ENCODE measurements around the gene PLEKHJ1. TPM values are rescaled to one million over a fixed set of nuclear protein-coding genes. Genes with fewer than 3 reads are reported as not detected.

The PLEKHJ1 gene
- total and polyA plus RNA-seq, 2 of the 13 experiments (the other 11 are each of a cell fraction or from before 2014, with no cell fraction given), result 70.5 to 130 TPM

DNA sequence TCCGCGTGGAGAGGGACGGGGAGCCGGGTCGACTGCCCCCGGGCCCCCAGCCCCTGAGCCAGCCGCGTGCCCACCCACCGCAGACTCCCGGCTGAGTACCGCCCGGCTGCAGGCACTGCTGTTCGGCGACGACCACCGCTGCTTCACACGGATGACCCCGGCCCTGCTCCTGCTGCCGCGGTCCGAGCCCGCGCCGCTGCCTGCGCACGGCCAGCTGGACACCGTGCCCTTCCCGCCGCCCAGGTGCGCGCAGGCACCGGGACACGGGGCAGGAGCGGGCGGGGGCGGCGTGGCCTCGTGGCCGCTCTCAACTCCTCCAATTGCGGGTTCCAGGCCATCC lies 14.6 kb upstream of the PLEKHJ1 start:
- 91% methylated on average over 23 of the region's 40 CpGs for WGBS (ENCODE audit: low lambda C conversion rate)
- no peaks in the 10 kb centered on the region for H3K79me2 ChIP-seq (ENCODE audit: insufficient read depth, low read length)
- no peaks in the 10 kb centered on the region for H4K20me1 ChIP-seq (ENCODE audit: insufficient read depth, low read length)
- H3K27me3 ChIP-seq (ENCODE audit: control insufficient read depth in 1 of 2, insufficient read depth in 2 of 2, low read length in 2 of 2), result no peaks in the 10 kb centered on the region
- no peaks in the 10 kb centered on the region for H3K9me3 ChIP-seq (ENCODE audit: low read length)
- H3K27ac ChIP-seq (ENCODE audit: extremely low read length, insufficient read depth, low read length), result no peak overlapping the region
- FAIRE-seq (no peak), DNase-seq (ENCODE audit: low spot score) (no peak), ATAC-seq (no peak)
- H2AFZ ChIP-seq (ENCODE audit: low read length), result no peak overlapping the region
- no peak overlapping the region for H3K4me2 ChIP-seq (ENCODE audit: low read depth, low read length)
- no peak overlapping the region for H3K9ac ChIP-seq (ENCODE audit: insufficient read depth, low read depth, low read length)
- H3K36me3 ChIP-seq (replicated peaks in 1 of 2; ENCODE audit: control insufficient read depth in 1 of 2, insufficient read depth in 2 of 2, low read length in 2 of 2), result peaks cover 9 to 19% of the 10 kb centered on the region in 2 experiments; a peak in 4 of 5 replicates
- H3K4me1 ChIP-seq (ENCODE audit: insufficient read depth, low read length), result peaks cover 26% of the 10 kb centered on the region
- intact Hi-C loops (cut with micrococcal nuclease; ENCODE audit: unreplicated experiment) (no loop called here), in situ Hi-C loops (cut with HindIII; ENCODE audit: extremely low pct_ligation_motif_present, low pct_unique_long_range_greater_than_20kb) (no loop called here)
- TF ChIP-seq CREB1 (IDR thresholded peaks at IDR 0.05) (no peak), CREB1 (CRISPR knock-in tag; IDR thresholded peaks at IDR 0.05) (no peak), ZNF557 (CRISPR knock-in tag; IDR thresholded peaks at IDR 0.05) (no peak), CHCHD3 (CRISPR knock-in tag; IDR thresholded peaks at IDR 0.05) (no peak), ZNF569 (CRISPR knock-in tag; IDR thresholded peaks at IDR 0.05; ENCODE audit: borderline replicate concordance) (no peak), EEA1 (CRISPR knock-in tag; IDR thresholded peaks at IDR 0.05; ENCODE audit: borderline replicate concordance) (no peak), ZNF451 (CRISPR knock-in tag; IDR thresholded peaks at IDR 0.05) (no peak), ZBTB38 (CRISPR knock-in tag; IDR thresholded peaks at IDR 0.05) (peak; percentile 3; the same call in 1 of the 2 replicates), ZNF552 (CRISPR knock-in tag; IDR thresholded peaks at IDR 0.05; ENCODE audit: borderline replicate concordance) (no peak), HOXA3 (CRISPR knock-in tag; IDR thresholded peaks at IDR 0.05) (peak; percentile 35; the same call in 1 of the 2 replicates), ZNF629 (CRISPR knock-in tag; conservative IDR thresholded peaks at IDR 0.05) (no peak), SMAD9 (CRISPR knock-in tag; IDR thresholded peaks at IDR 0.05) (no peak), REXO4 (CRISPR knock-in tag; IDR thresholded peaks at IDR 0.05; ENCODE audit: borderline replicate concordance) (no peak), KAT8 (CRISPR knock-in tag; IDR thresholded peaks at IDR 0.05) (no peak), POLR2AphosphoS2 (IDR thresholded peaks at IDR 0.05; ENCODE audit: low read depth, low read length) (no peak)
- TF ChIP-seq, protein P1, sequence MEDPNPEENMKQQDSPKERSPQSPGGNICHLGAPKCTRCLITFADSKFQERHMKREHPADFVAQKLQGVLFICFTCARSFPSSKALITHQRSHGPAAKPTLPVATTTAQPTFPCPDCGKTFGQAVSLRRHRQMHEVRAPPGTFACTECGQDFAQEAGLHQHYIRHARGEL (CRISPR knock-in tag; IDR thresholded peaks at IDR 0.05), result no peak
- TF ChIP-seq, protein P2, sequence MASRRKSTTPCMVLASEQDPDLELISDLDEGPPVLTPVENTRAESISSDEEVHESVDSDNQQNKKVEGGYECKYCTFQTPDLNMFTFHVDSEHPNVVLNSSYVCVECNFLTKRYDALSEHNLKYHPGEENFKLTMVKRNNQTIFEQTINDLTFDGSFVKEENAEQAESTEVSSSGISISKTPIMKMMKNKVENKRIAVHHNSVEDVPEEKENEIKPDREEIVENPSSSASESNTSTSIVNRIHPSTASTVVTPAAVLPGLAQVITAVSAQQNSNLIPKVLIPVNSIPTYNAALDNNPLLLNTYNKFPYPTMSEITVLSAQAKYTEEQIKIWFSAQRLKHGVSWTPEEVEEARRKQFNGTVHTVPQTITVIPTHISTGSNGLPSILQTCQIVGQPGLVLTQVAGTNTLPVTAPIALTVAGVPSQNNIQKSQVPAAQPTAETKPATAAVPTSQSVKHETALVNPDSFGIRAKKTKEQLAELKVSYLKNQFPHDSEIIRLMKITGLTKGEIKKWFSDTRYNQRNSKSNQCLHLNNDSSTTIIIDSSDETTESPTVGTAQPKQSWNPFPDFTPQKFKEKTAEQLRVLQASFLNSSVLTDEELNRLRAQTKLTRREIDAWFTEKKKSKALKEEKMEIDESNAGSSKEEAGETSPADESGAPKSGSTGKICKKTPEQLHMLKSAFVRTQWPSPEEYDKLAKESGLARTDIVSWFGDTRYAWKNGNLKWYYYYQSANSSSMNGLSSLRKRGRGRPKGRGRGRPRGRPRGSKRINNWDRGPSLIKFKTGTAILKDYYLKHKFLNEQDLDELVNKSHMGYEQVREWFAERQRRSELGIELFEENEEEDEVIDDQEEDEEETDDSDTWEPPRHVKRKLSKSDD (CRISPR knock-in tag; IDR thresholded peaks at IDR 0.05; ENCODE audit: low read depth), result 0 out of 2 replicates have a peak, but pooled peaks have one; percentile 34
- TF ChIP-seq, protein P3, sequence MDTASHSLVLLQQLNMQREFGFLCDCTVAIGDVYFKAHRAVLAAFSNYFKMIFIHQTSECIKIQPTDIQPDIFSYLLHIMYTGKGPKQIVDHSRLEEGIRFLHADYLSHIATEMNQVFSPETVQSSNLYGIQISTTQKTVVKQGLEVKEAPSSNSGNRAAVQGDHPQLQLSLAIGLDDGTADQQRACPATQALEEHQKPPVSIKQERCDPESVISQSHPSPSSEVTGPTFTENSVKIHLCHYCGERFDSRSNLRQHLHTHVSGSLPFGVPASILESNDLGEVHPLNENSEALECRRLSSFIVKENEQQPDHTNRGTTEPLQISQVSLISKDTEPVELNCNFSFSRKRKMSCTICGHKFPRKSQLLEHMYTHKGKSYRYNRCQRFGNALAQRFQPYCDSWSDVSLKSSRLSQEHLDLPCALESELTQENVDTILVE (CRISPR knock-in tag; IDR thresholded peaks at IDR 0.05), result no peak
- TF ChIP-seq, protein P4, sequence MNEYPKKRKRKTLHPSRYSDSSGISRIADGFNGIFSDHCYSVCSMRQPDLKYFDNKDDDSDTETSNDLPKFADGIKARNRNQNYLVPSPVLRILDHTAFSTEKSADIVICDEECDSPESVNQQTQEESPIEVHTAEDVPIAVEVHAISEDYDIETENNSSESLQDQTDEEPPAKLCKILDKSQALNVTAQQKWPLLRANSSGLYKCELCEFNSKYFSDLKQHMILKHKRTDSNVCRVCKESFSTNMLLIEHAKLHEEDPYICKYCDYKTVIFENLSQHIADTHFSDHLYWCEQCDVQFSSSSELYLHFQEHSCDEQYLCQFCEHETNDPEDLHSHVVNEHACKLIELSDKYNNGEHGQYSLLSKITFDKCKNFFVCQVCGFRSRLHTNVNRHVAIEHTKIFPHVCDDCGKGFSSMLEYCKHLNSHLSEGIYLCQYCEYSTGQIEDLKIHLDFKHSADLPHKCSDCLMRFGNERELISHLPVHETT (CRISPR knock-in tag; conservative IDR thresholded peaks at IDR 0.05), result no peak
- BruUV-seq (replicated peaks), result no TSS peak
- H3K4me3 ChIP-seq (replicated peaks in 1 of 3; ENCODE audit: insufficient read depth in 1 of 3, low read depth in 2 of 3, low read length in 3 of 3), result no peak overlapping the region
- POLR2A ChIA-PET, result no interaction called here
- CTCF ChIA-PET (ENCODE audit: low intra/inter-chr PET ratio, low total read pairs), result no interaction called here
